A172 (cell line): ENCODE measurements around the gene RCAN2. TPM values are rescaled to one million over a fixed set of nuclear protein-coding genes. Genes with fewer than 3 reads are reported as not detected.
"Not testable (repeated sequence)": the region's sequence is repeated elsewhere in the genome, so short reads cannot be mapped to it uniquely, and the experiment has no call there.

ENCODE experiments used
- DNase-seq: peaks from one replicate; pipeline ENCODE4 v3.0.0-alpha.2; 2015; ENCODE audit warnings: low spot score
- total RNA-seq: library from RNA; depleted of rRNA; stranded (reverse); fragments of >200 nt; shearing (Covaris generic); gene quantifications from 2 replicates; pipeline ENCODE4 v1.2.3, GENCODE V29; 2014

Gene RCAN2
- total RNA-seq, 1 experiment from 2014 or later = not detected

GRCh38 chr6:46390153-46390876, 100.9 kb downstream of the RCAN2 start:
- DNase-seq = no peak

- DNase-seq = not testable (repeated sequence)
These were observed 103.5 kb downstream of the RCAN2 start for GRCh38 chr6:46387728-46388127.

GRCh38 chr6:46381579-46381978, 109.7 kb downstream of the RCAN2 start:
- no peak for DNase-seq

GRCh38 chr6:46381057-46381456, 110.2 kb downstream of the RCAN2 start:
- no peak for DNase-seq

- no peak for DNase-seq
These were observed 111.0 kb downstream of the RCAN2 start for GRCh38 chr6:46380152-46380807.

GRCh38 chr6:46378882-46379416, 112.3 kb downstream of the RCAN2 start:
- no peak for DNase-seq

GRCh38 chr6:46378161-46378881, 112.9 kb downstream of the RCAN2 start:
- DNase-seq = no peak

GRCh38 chr6:46377209-46377608, 114.0 kb downstream of the RCAN2 start:
- DNase-seq = no peak

- no peak for DNase-seq
These were observed 114.6 kb downstream of the RCAN2 start for GRCh38 chr6:46376562-46377061.

GRCh38 chr6:46370622-46371021, 120.6 kb downstream of the RCAN2 start:
- no peak for DNase-seq

GRCh38 chr6:46368169-46368536, 123.1 kb downstream of the RCAN2 start:
- no peak for DNase-seq

- DNase-seq = no peak
These were observed 123.7 kb downstream of the RCAN2 start for GRCh38 chr6:46367354-46368168.

- DNase-seq = no peak
These were observed 124.9 kb downstream of the RCAN2 start for GRCh38 chr6:46366190-46366900.

- no peak for DNase-seq
These were observed 133.7 kb downstream of the RCAN2 start for GRCh38 chr6:46357591-46357990.

GRCh38 chr6:46356543-46356942, 134.7 kb downstream of the RCAN2 start:
- no peak for DNase-seq

GRCh38 chr6:46353528-46353927, 137.7 kb downstream of the RCAN2 start:
- no peak for DNase-seq

GRCh38 chr6:46352541-46353268, 138.5 kb downstream of the RCAN2 start:
- peak; percentile 4 for DNase-seq

GRCh38 chr6:46350714-46351113, 140.5 kb downstream of the RCAN2 start:
- DNase-seq = no peak

- DNase-seq = peak; percentile 4
These were observed 143.6 kb downstream of the RCAN2 start for GRCh38 chr6:46347669-46348068.

GRCh38 chr6:46340246-46340645, 151.0 kb downstream of the RCAN2 start:
- no peak for DNase-seq
